AG10803 (cell line): Measurements from ENCODE around the gene CATSPERD.

Experiments
- DNase-seq: peaks from one replicate; pipeline ENCODE4 v3.0.0; 2010; ENCODE audit warnings: low read depth
- H3K4me3 ChIP-seq: 2 replicates; pipeline ENCODE4 v1.5.1; 2011; ENCODE audit warnings: mild to moderate bottlenecking, low read length, control low read depth
- CTCF ChIP-seq: conservative IDR thresholded peaks from 2 replicates; pipeline ENCODE4 v1.5.1; 2011; ENCODE audit warnings: mild to moderate bottlenecking, low read length, control low read depth, inconsistent platforms

The CATSPERD gene

GRCh38 chr19:5753743-5754142 lies 33.3 kb downstream of the CATSPERD start:
- TF ChIP-seq CTCF = no peak
- no peak for DNase-seq
- no peak overlapping the region for H3K4me3 ChIP-seq

GRCh38 chr19:5762608-5763217 lies 42.3 kb downstream of the CATSPERD start:
- no peak overlapping the region for H3K4me3 ChIP-seq
- no peak for TF ChIP-seq CTCF
- DNase-seq = no peak

GRCh38 chr19:5765220-5765619 lies 44.8 kb downstream of the CATSPERD start:
- H3K4me3 ChIP-seq = no peak overlapping the region
- DNase-seq = no peak
- TF ChIP-seq CTCF = no peak

- H3K4me3 ChIP-seq = no peak overlapping the region
- DNase-seq = no peak
- no peak for TF ChIP-seq CTCF
Observed at GRCh38 chr19:5767949-5768348, 47.5 kb downstream of the CATSPERD start.

- no peak for TF ChIP-seq CTCF
- DNase-seq = no peak
Observed at GRCh38 chr19:5772416-5772815, 52.0 kb downstream of the CATSPERD start.

GRCh38 chr19:5773276-5773675 lies 52.8 kb downstream of the CATSPERD start:
- H3K4me3 ChIP-seq = no peak overlapping the region
- TF ChIP-seq CTCF = no peak
- DNase-seq = no peak

More at GRCh38 chr19:5772416-5772815, 52.0 kb downstream of the CATSPERD start:
- H3K4me3 ChIP-seq = no peak overlapping the region

- peak; percentile 52 for DNase-seq
- no peak for TF ChIP-seq CTCF
- no peak overlapping the region for H3K4me3 ChIP-seq
Observed at GRCh38 chr19:5774921-5775320, 54.5 kb downstream of the CATSPERD start.
